BLaER1 treated with 17β-estradiol and CSF1 and Interleukin-3, amounts not matched to agents 10 nM and 100 nM (cell line): Measurements from ENCODE around the gene AMIGO3.

Source experiments
- H3K27ac ChIP-seq, 11 experiments: shearing (Covaris generic); formaldehyde crosslinking; 2 replicates each; pipeline ENCODE4 v1.8.1; 2022
- H3K27me3 ChIP-seq, 11 experiments: shearing (Covaris generic); formaldehyde crosslinking; 2 replicates each; pipeline ENCODE4 v1.8.1; 2022
- H3K36me3 ChIP-seq, 11 experiments: shearing (Covaris generic); formaldehyde crosslinking; 2 replicates each; pipeline ENCODE4 v1.8.1; 2022
- H3K4me1 ChIP-seq, 10 experiments: shearing (Covaris generic); formaldehyde crosslinking; 2 replicates each; pipeline ENCODE4 v1.8.1; 2022
- H3K4me2 ChIP-seq, 11 experiments: shearing (Covaris generic); formaldehyde crosslinking; 2 replicates each; pipeline ENCODE4 v1.8.1; 2022
- H3K4me3 ChIP-seq, 10 experiments: shearing (Covaris generic); formaldehyde crosslinking; 2 replicates each; pipeline ENCODE4 v1.8.1; 2022
- H3K9ac ChIP-seq, 11 experiments: shearing (Covaris generic); formaldehyde crosslinking; 2 replicates each; pipeline ENCODE4 v1.8.1; 2022
- H3K9me3 ChIP-seq, 11 experiments: shearing (Covaris generic); formaldehyde crosslinking; replicated peaks in 1 of 11; 2 replicates each; pipeline ENCODE4 v1.8.1; 2022
- H4K20me1 ChIP-seq, 11 experiments: shearing (Covaris generic); formaldehyde crosslinking; 2 replicates each; pipeline ENCODE4 v1.8.1; 2022
- Cebpa-rat ChIP-seq, 11 experiments: shearing (Covaris generic); IDR thresholded peaks; 2 replicates each; pipeline ENCODE4 v1.8.1; 2022

Gene AMIGO3

DNA sequence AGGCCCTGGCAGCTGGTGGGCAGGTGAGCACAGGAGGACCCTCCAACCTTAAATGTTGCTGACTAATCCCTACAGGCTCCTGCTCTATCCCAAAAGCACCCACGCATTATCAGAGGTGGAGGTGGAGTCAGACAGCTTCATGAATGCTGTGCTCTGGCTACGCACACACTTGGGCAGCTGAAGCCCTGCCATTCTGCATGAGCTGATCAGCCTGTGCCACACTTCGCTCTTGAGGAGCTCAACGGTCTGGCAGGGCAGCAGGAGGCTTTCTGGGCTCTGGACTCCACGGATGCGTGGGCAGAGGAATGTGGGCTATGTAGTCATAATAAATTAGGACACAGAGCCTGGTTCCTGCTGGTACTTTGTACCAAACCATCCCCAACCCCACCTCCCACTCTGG lies 36.3 kb downstream of the AMIGO3 start:
- Histone ChIP-seq H3K36me3 (peaks cover 57 to 74% (median 64%) of the 10 kb centered on the region in 11 experiments), H3K9me3 (peaks cover 0 to 12% (median 5%) of the 10 kb centered on the region in 11 experiments; a peak in 8 of 22 replicates), H3K4me1 (peaks cover 0 to 3% (median under 1%) of the 10 kb centered on the region in 10 experiments; a peak in 4 of 20 replicates), H3K27ac (no peak overlapping the region), H3K4me2 (no peak overlapping the region), H4K20me1 (peaks cover 0 to 60% (median 12%) of the 10 kb centered on the region in 11 experiments; a peak in 12 of 22 replicates), H3K4me3 (no peak overlapping the region), H3K27me3 (no peaks in the 10 kb centered on the region), H3K9ac (no peak overlapping the region; a peak in 1 of 22 replicates)
- TF ChIP-seq Cebpa-rat (IDR thresholded peaks at IDR 0.05), result no peak

DNA sequence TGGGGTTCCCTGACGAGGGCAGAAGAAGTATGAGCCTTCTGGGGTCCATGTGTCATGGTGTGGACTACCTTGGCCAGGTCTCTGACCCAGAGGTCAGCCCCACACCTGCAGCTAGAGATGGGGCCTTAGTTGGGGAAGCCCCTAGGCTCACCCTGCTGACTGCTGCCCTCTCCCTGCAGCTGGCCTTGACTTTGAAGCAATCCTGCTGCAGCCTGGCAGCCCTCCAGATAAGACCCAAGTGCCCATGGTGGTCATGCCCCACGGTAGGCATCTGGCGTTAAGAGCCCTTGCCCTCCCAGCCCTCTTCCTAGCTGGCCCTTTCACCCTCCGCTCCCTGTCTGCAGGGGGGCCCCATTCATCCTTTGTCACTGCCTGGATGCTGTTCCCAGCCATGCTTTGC lies 37.9 kb downstream of the AMIGO3 start:
- Histone ChIP-seq H3K4me1 (peaks cover 0 to 10% (median 1%) of the 10 kb centered on the region in 10 experiments; a peak in 7 of 20 replicates), H3K9ac (no peak overlapping the region; a peak in 1 of 22 replicates), H3K27me3 (no peaks in the 10 kb centered on the region), H3K36me3 (peaks cover 73 to 90% (median 80%) of the 10 kb centered on the region in 11 experiments), H3K9me3 (peaks cover 0 to 12% (median 4%) of the 10 kb centered on the region in 11 experiments; a peak in 8 of 22 replicates), H3K27ac (no peak overlapping the region), H3K4me2 (no peak overlapping the region), H3K4me3 (no peak overlapping the region), H4K20me1 (peaks cover 0 to 76% (median 25%) of the 10 kb centered on the region in 11 experiments; a peak in 16 of 22 replicates)
- TF ChIP-seq Cebpa-rat (IDR thresholded peaks at IDR 0.05), result no peak

DNA sequence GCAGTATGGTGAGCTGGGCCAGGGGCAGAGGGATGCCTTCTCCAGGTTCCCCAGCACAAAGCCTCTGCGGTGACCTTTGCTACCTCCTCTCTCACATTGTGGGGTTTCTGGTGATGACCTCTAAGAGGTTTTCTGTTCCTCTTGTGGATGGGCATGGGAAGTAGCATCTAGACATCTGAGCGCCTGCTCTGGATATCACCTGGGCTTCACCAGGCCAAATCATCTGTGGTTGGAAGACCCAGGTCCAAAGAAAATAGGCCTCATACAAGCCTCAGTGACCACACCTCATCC lies 38.3 kb downstream of the AMIGO3 start:
- Histone ChIP-seq H3K9ac (no peak overlapping the region; a peak in 1 of 22 replicates), H3K27ac (no peak overlapping the region), H3K9me3 (peaks cover 0 to 9% (median under 1%) of the 10 kb centered on the region in 11 experiments; a peak in 8 of 22 replicates), H3K4me2 (no peak overlapping the region), H3K4me1 (peaks cover 0 to 14% (median 5%) of the 10 kb centered on the region in 10 experiments; a peak in 13 of 20 replicates), H3K36me3 (peaks cover 77 to 94% (median 84%) of the 10 kb centered on the region in 11 experiments), H3K27me3 (no peaks in the 10 kb centered on the region), H4K20me1 (peaks cover 0 to 80% (median 27%) of the 10 kb centered on the region in 11 experiments; a peak in 16 of 22 replicates), H3K4me3 (no peak overlapping the region)
- TF ChIP-seq Cebpa-rat (IDR thresholded peaks at IDR 0.05), result no peak

DNA sequence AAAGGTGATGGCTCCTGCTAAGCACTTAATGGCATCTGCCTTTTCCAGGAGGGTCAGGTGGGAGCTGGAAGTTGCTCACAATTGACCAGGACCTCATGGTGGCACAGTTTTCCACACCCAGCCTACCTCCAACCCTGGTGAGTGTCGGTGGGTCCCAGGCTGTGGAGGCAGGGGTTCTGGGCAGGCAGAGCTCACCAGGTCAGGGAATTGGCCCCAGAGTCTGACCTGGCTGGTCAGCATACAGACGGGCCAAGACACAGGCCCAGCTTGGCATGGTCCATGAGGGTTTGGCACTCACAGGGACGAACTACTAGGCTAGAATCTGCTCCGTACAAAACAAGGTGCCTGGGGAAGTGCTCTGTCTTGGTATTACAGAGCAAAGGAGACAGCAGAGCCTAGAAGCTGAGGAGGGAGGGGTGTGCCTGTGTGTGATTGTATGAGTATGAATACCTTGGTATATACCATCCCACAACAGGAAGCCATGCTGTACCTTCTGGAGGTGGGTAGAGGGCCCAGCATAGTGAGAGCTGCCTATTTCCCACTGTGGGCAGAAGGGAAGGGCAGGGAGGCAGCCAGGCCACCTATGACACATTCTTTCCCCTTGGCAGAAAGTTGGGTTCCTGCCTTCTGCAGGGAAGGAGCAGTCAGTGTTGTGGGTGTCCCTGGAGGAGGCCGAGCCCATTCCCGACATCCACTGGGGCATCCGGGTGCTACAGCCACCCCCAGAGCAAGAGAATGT lies 38.8 kb downstream of the AMIGO3 start:
- Histone ChIP-seq H3K4me3 (no peak overlapping the region), H3K4me1 (peaks cover 4 to 19% (median 10%) of the 10 kb centered on the region in 10 experiments), H3K27ac (no peak overlapping the region), H3K4me2 (no peak overlapping the region), H3K36me3 (peaks cover 82 to 99% (median 89%) of the 10 kb centered on the region in 11 experiments), H4K20me1 (peaks cover 0 to 85% (median 31%) of the 10 kb centered on the region in 11 experiments; a peak in 16 of 22 replicates), H3K9ac (peak overlapping the region in 2 of 11 experiments; percentile 3 to 31; a peak in 2 of 22 replicates), H3K9me3 (peaks cover 0 to 4% (median 0%) of the 10 kb centered on the region in 11 experiments; a peak in 3 of 22 replicates), H3K27me3 (no peaks in the 10 kb centered on the region)
- TF ChIP-seq Cebpa-rat (IDR thresholded peaks at IDR 0.05), result no peak

DNA sequence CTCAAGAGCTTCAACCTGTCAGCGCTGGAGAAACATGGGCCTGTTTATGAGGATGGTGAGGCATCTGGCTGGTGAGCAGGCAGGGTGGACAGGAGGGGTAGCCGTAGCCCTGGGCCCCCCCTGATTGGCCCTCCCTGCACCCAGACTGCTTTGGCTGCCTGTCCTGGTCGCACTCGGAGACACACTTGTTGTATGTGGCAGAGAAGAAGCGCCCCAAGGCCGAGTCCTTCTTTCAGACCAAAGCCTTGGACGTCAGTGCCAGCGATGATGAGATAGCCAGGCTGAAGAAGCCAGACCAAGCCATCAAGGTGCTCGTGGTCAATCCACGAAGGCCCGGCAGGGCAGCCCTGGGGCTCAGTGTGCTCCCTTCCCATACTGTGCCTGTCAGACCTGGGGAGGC lies 43.6 kb downstream of the AMIGO3 start:
- TF ChIP-seq Cebpa-rat (IDR thresholded peaks at IDR 0.05), result no peak
- Histone ChIP-seq H3K27ac (no peak overlapping the region; a peak in 2 of 22 replicates), H3K36me3 (peaks cover 52 to 57% (median 54%) of the 10 kb centered on the region in 11 experiments), H3K4me2 (peak overlapping the region; percentile 90 to 99 (median 96); a peak in 19 of 22 replicates), H3K27me3 (no peaks in the 10 kb centered on the region), H3K4me3 (peak overlapping the region in 3 of 10 experiments; percentile 79 to 86 (median 80); a peak in 1 of 20 replicates), H4K20me1 (peaks cover 0 to 70% (median 28%) of the 10 kb centered on the region in 11 experiments; a peak in 15 of 22 replicates), H3K9ac (peak overlapping the region in 9 of 11 experiments; percentile 80 to 96 (median 87); a peak in 14 of 22 replicates), H3K4me1 (peaks cover 27 to 48% (median 38%) of the 10 kb centered on the region in 10 experiments), H3K9me3 (0 out of 22 replicates have a peak, but pooled peaks cover 0 to 4% (median 0%) of the 10 kb centered on the region in 11 experiments)

DNA sequence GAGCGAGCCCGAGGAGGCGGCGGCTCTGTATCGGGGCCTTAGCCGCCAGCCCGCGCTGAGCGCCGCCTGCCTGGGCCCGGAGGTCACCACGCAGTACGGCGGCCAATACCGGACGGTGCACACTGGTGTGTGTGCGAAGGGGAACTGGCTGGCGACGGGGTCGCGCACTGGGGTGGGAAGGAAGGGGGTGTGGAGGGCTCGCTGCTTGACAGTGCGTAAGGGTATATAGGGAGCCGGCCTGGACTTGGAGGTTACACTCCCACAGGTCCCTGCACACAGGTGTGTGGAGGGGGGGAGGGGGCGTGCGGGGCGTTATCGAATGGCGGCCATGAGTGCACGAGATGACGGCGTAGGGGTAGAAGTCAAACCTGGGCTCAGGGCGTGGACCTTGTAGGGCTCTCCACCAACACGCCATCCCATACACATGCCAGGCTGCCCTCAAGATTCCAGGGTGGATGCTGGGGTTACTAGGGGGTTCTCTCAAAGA lies 44.9 kb downstream of the AMIGO3 start:
- peak overlapping the region; percentile 87 to 97 (median 93) for H3K27ac ChIP-seq
- H3K4me2 ChIP-seq, result peak overlapping the region; percentile 90 to 99 (median 96)

DNA sequence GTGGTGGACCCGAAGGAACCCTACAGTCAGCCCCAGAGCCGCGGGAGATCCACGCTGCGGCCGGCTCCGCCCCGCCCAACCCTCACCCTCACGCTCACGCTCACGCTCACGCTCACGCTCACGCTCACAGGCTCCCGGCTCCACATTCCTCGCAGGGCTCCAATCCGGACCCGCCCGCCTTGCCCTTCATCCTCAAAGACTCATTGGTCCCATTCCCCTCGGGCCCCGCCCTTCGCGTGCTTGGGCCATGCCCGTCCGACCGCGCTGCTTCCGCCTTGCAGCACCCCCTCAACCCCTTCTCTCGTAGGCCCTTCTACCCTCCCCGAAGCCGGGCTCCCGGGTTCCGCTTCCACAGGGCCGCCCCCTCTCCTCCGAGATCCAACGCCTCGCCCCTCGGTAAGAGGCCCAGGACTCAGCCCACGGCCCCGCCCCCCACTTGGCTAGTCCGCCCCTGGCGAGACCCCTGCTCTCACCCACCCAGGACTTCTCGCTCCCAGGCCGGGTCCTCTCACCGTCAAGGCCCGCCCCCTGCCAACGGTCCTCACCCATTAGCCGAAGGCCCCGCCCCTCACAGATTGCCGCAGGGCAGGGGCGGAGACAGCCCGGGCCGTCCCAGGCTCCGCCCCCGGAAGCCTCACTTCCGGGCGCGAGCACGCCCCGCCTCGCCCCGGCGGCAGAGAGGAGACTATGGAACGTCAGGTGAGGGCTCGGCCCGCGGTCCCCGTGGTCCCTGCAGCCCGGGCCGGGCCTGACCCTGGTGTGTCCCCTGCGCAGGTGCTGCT lies 45.6 kb downstream of the AMIGO3 start, which contains the start of gene APEH:
Gene APEH (plus strand): TSS at position 637 of the 782 bp plus-strand sequence. CDS start 51 bp downstream, at position 688.
- Histone ChIP-seq H3K27me3 (no peaks in the 10 kb centered on the region), H3K36me3 (peaks cover 32 to 37% (median 34%) of the 10 kb centered on the region in 11 experiments), H3K9me3 (0 out of 22 replicates have a peak, but pooled peaks cover 0 to 4% (median 0%) of the 10 kb centered on the region in 11 experiments), H4K20me1 (peaks cover 0 to 67% (median 24%) of the 10 kb centered on the region in 11 experiments; a peak in 16 of 22 replicates), H3K27ac (peak within 1 kb of the TSS; percentile 87 to 97 (median 93)), H3K4me1 (peaks cover 27 to 60% (median 40%) of the 10 kb centered on the region in 10 experiments), H3K9ac (peak within 1 kb of the TSS; percentile 80 to 96 (median 87)), H3K4me3 (peak within 1 kb of the TSS; percentile 78 to 97 (median 84)), H3K4me2 (peak within 1 kb of the TSS; percentile 90 to 99 (median 96))
- no peak for TF ChIP-seq Cebpa-rat (IDR thresholded peaks at IDR 0.05)

More for the DNA sequence above, 44.9 kb downstream of the AMIGO3 start:
- Histone ChIP-seq H3K36me3 (peaks cover 38 to 43% (median 41%) of the 10 kb centered on the region in 11 experiments), H3K9ac (peak overlapping the region; percentile 80 to 96 (median 87)), H3K4me1 (peaks cover 27 to 53% (median 38%) of the 10 kb centered on the region in 10 experiments), H3K27me3 (no peaks in the 10 kb centered on the region), H3K9me3 (0 out of 22 replicates have a peak, but pooled peaks cover 0 to 4% (median 0%) of the 10 kb centered on the region in 11 experiments), H3K4me3 (peak overlapping the region; percentile 78 to 97 (median 84)), H4K20me1 (peaks cover 0 to 67% (median 24%) of the 10 kb centered on the region in 11 experiments; a peak in 15 of 22 replicates)
- no peak for TF ChIP-seq Cebpa-rat (IDR thresholded peaks at IDR 0.05)

DNA sequence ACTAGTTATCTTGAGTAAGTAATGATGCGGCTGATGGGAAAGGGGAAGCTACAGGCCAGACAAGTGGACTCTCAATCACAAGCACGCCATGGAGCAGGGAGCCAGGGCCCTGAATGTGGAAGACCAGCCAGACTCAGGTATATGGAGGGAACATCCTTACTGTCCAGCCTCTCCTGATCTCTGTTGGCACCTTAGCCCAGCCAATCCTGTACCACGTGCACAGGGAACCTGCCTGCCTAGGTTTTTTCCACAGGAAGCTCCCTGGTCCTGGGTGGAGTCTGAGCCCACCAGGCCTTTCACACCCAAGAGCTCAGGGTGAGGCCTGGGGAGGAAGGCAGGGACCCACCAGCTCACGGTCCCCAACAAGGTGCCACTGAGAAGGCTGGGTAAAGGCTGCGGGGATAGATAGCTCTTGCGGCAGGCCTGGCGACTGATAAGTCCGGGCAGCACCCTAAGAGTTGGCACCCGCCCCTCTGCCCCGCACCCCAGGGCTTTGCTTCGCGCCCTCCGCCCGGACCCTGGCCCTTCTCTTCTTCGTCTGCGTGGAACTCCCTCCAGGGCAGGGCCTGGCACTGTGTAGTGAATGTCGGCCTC lies 46.3 kb downstream of the AMIGO3 start:
- Histone ChIP-seq H3K27me3 (no peaks in the 10 kb centered on the region), H3K4me2 (peak overlapping the region; percentile 90 to 99 (median 96)), H3K4me1 (peaks cover 27 to 65% (median 41%) of the 10 kb centered on the region in 10 experiments), H4K20me1 (peaks cover 0 to 62% (median 24%) of the 10 kb centered on the region in 11 experiments; a peak in 16 of 22 replicates), H3K36me3 (peaks cover 25 to 30% (median 27%) of the 10 kb centered on the region in 11 experiments), H3K9ac (peak overlapping the region; percentile 65 to 96 (median 87)), H3K4me3 (peak overlapping the region; percentile 78 to 97 (median 84)), H3K27ac (peak overlapping the region; percentile 87 to 97 (median 93)), H3K9me3 (0 out of 22 replicates have a peak, but pooled peaks cover 0 to 4% (median 0%) of the 10 kb centered on the region in 11 experiments)
- TF ChIP-seq Cebpa-rat (IDR thresholded peaks at IDR 0.05), result no peak
